NCI-H2171 (cell line): ENCODE data around the gene AFDN.

Experiments used
- DNase-seq: peaks from one replicate; lab custom pipeline; 2025; lab: John Stamatoyannopoulos, UW

AFDN gene

DNA sequence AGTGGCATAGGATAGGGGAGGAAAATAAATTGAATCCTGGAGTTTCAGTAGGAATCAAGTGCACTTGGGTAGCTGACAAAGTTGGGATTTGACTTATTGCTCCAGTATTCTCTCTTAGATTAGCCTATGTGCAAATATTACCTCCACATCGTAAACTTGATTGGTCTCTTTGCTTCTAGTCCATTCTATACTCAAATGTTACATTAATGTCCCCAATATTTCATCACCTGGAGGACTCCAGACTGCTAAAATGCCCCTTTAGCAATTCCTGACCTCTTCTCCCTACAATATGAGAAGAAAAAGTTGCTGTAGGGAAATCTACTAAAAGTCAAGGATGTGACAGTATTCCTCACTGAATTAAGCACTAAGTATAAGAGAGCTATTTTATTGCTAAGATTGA lies 16.3 kb downstream of the AFDN start:
- no peak for DNase-seq

DNA sequence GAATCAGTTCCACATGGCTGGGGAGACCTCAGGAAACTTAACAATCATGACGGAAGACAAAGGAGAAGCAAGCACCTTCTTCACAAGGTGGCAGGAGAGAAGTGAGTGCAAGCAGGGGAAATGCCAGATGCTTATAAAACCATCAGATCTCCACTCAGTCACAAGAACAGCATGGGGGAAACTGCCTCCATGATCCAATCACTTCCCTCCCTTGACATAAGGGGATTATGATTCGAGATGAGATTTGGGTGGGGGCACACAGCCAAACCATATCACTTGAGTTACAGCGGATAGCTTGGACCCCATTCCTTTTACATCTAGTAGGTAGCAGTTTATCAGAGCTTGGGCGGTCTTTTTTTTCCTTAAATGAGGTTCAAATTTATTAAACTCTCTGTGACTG lies 19.1 kb downstream of the AFDN start:
- no peak for DNase-seq

DNA sequence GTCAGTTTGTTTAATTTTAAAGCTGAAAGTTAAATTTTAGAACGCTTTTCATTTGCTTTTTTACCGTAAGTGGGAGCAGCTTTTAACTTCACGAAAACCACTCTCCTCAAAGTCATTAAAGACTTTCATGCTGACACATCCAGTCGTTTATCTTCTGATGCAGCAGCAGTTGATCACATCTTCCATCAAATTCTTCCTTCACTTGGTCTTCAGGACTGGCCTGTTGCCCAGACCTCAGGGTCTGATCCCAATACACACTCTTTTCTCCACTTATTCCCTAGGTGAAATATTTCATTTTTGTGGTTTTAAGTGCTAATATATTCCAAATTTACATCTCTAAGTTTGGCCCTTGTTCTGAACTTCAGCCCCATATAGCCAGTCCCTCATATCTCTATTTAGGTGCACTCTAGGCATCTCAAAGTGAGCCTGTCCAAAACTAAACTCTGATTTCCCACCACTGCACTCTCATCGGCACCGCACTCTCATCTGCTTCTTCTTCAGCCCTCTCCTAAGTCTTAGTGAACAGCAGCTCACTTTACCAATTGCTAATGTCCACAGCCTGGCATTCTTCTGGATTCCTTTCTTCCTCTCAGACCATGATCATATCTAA lies 20.4 kb downstream of the AFDN start:
- no peak for DNase-seq

DNA sequence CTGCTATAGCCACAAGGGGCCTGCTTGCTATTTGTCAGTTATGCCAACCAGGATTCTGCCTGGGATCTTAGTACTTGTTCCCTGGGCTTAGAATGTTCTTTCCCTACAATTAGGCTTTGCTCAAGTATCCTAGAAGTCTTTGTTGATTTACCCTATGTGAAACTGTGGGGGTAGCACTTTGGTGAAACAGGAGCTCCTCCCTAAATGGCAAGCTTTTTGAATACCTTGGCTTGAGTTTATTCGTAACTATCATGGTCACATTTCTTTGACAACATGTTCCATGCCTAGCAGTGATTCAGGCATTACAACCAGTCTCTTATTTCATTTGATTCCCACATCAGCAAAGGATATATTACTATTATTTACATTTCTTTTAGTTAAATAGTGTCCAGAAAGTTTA lies 21.2 kb downstream of the AFDN start:
- DNase-seq, result no peak

DNA sequence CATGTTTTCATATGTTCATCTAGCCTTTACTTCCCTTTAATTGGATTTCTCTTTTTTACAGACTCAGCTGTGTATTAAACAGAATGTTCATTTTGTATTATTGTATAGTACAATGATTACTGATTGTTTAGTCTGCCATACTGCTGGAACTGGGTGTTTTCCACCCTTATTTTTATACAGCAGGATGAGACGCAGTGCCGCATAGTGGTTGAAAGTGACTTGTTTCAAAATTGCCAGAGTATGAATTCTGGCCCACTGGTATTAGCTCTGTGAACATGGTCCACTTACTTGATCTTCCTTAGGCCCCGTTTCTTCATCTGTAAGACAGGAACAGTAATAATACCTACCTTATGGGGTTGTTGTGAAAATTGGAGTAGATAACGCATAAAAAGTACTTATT lies 22.1 kb downstream of the AFDN start:
- no peak for DNase-seq

DNA sequence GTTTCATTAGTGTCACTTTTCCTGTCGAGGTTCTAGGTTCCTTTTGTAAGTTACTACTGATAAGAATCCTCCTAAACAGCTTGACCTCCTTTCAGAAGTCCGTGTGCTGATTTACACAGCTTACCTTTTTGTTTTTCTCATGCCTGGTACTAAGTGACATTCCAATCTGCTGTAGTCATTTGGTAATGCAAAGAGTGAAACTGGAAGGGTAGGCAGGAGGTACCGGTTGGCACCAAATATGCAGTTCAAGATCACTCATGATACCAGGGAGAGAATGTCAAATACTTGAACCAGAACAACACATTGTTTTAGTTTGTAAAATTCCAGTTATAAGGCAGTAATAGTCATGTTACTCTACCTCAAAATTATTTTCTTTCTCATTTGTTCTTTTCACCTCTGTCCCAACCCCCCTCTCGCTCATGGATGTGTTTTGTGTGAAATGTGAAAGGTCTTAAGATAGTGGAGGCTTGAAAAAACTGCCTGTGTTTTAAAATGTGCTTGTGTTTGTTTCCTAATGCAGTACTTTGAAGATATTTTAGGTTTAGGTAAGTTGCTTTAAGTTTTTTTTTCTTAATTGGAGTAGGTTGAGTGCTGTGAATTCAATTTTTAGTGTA lies 23.2 kb downstream of the AFDN start:
- no peak for DNase-seq

DNA sequence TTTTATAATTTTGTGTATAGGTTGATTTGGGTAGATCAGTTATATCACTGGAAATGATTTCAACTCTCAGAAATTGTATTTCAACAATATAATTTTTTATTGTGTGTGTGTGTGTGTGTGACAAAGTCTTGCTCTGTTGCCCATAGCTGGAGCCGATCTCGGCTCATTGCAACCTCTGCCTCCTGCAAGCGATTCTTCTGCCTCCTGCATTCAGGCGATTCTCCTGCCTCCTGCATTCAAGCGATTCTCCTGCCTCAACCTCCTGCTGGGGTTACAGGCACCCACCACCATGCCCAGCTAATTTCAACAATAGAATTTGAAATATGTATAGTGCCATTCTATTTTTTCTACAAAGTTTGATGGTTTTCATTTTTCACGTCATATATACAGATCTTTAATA lies 24.1 kb downstream of the AFDN start:
- no peak for DNase-seq

DNA sequence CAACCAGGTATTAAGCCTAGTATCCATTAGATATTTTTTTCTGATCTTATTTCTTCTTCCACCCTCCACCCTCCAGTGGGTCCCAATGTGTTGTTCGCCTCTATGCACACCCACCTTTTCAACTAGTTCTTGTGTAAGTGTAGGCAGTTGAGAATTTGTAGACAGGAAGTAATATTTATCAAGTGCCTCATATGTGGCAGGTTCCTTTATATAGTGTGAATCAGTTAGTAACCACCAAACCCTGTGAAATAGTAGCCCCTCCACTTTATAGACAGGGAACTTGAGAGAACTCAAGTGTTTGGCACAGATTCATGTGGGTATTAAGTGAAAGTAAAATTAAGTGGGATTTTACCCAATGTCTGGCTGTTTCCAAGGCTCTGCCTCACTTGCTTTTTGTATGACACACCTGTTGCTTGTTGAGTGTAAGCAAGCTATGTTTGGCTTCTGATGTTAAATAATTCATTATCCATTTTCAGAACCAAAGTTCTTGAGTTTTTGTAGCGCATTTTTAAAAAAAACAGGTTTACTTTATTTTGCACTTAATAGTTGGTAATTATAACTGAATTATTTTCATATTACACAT lies 24.8 kb downstream of the AFDN start:
- no peak for DNase-seq

DNA sequence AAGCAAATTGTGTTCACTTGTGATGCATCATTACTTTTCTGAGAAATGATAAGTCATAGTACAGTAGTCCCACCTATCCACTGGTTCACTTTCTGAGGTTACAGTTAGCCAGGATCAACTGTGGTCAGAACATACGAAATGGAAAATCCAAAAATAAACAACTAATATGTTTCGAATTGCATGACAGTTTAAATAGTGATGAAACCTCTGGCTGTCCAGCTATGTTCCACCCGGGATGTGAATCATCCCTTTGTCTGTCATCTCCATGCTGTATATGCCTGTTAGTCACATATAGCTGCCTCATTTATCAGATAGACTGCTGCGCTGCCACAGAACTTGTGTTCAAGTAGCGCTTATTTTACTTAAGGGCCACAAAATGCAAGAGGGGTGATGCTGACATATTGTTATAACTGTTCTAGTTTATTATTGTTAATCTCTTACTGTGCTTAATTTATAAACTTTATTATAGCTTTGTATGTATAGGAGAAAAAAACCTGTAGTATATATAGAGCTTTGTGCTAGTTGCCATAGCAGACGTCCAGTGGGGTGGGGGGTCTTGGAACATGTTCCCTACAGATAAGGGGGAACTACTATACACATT lies 29.2 kb downstream of the AFDN start:
- DNase-seq, result no peak

DNA sequence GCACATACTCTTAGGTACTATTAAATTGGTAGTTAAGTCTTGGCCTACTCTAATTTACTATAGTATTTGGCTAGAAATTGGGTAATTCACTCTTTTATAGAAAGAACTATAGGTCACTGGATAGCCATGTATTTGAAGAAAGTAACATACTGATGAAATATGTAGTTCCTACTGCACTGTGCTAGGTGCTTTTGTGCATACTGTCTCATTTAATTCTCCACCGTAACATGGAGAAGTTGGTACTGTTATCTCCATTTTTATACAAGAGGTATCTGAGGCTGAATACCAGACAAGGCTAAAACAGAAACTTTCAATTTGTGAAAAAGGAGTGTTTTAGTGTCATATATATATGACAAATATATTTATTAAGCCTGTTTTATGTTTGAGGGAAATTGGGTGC lies 29.8 kb downstream of the AFDN start:
- DNase-seq, result no peak

DNA sequence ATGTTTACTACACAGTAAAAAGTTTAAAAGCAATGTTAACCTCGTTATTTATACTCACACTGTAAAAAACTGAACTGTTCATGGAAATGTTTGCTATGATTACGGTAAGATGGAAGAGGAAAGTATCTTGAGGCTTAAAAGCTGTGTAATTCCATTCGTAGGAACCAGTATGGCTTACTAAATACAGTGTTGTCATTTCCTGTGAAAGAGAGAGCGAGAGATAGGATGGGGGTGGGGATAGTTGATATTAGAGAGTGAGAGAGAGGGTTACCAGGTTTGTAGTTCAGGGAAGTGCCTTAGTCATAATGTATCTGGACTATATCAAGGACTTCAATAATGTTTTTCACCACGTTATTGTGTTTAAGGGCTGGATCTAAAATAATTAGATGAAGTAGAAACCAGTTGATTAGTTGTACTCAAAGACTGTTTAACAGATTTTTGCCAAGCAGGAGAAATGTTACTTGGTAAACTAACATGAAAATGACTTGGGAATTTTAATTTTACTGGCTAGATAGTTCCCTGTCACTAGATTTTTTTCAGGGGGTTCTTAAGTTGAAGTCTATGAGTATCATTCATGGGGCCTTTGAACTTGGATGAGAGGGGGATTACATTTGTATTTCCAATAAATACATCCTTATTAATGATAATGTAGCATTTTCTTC lies 30.4 kb downstream of the AFDN start:
- no peak for DNase-seq

DNA sequence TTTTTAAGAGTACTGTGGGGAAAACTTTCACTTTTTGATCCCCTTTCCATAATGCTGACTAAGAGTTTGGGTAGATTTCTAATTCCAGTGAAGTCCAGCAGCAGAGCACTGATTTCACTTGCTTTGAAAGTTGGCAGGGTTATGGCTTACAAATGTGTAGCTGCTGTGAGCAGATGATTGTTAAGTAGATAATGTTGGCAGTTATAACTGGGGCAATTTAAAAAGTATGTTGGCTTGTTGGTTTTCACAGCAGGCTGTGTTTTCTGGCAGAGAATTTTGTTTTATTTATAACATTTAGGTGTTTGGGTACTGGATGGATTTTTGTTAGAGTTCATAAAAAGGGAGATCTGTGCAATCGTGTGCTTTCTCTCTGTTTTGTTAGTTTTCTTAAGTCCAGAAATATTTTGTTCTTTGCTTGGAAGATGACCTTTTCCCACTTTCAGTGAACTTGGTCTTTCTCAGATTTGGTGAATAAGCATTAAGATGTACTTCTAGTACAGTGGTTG lies 31.4 kb downstream of the AFDN start:
- DNase-seq, result no peak

DNA sequence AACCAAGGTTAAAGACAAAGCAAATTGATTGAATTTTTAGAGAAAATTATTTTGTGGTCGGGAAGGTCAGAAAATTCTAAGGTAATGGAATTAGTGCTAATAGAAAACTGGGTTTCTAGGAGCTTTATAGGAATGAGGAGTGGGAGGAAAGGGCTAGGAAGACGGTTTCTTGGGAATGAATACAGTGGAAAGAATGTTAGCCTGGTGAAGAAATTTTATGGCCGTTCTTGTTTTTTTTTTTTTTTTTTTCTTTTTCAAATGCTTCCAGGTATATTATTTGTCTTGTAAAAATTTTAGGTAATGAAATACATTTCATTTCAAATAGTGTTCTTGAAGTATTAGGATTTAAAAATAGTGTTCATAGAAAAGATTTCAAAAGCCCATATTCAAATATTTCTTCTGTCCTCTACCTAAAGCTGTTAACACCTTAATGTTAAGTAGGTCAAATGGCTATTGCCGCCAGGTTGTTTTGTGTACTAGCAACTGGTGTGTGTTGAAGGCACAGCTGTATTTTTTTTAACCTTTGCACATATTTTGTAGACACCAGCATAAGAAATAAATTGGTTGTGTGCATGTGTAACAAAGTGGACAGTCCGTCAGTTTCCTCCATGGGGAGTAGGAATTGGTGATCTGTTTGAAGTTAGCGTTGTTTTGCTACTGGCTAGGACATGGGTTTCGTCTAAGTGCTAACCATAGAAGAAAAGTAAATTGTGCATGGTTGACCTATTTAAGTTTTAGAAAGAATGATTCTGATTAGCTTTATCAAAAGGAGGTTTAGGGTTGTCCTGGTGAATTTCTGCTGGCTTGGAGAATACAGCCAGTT lies 32.3 kb downstream of the AFDN start:
- DNase-seq, result no peak

DNA sequence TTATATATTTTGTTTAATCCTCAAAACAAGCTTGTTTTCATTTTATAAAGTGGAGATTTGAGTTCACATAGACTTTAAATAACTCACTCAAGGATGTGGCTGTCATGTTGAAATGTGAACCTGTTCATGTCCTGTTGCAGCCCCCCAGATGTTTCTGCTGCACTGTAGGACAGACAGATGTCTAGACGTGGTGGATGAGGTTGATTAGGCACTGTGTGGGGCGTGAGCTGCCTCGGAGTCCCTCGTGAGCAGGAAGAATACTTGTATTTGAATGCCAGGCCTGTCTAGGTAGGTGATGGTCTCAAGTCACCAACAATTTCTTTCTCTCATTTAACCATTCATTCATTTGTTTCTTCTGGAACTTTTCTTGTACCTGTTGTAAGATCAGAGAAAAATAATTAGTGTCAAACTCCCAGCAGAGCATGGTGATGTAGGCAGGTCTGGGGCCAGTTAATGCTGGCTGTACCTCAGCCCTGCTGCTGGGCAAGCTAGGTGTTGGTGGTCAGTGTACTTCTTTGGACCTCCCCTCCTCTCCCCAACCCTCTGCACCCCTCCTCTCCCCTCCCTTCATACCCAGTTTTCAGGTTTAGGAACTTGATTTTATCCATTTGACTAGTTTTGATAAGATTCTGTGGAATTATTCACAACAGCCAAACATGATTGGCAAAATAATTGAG lies 34.0 kb downstream of the AFDN start:
- no peak for DNase-seq

DNA sequence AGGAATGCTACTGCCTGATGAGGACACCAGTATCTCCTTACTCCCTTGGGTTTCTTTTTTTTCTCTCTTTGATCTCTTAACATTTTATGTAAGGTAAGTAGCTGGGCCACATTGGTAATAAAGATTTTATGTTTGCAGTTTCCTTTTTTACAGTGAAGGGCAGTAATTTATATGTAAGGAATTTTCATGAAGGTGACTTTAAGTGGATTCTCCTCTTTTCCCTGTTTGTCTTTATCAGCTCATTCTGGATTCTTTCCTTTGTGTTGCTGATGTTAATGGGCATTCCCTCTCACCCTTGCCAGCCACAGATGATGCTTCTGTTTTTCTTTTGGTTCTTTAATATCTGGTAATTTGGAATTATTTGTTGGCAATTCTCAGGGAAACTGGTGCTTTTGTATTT lies 34.7 kb downstream of the AFDN start:
- DNase-seq, result no peak

DNA sequence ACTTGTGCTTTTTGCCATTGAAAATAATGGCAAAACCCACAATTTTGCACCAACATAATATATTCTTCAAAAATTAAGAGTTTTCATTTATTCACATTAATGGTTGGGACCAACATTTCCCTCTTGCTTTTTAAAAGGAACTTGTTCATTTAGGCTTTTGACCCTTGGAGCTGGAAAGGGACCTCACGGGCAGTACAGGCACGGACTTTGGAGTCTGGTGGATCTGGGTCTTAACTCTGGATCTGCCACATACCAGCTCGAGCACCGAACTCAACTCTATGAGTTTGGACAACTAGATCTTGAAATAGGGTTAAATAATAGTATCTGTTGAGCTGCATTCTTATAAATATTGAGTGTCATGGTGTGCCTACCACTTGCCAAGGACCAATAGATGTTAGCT lies 37.2 kb downstream of the AFDN start:
- no peak for DNase-seq

DNA sequence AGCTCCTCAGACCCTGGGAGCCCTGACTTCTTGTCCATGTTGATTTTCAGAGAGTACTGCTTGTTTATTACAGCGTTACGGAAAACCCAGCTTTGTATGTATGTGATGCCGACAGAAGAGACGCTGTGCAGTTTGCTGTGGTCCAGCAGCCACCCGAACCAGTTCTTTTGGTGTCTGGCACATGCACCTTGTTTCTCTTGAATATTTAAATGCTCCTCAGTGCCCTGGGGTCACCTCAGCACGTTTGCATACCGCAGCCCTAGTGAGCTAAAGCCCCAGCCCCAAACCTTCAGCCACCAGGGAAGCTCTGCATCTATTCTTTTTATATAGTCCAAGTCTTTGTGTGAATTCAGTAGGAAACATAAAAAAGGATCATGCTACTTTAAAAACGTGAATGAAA lies 39.9 kb downstream of the AFDN start:
- DNase-seq, result no peak

DNA sequence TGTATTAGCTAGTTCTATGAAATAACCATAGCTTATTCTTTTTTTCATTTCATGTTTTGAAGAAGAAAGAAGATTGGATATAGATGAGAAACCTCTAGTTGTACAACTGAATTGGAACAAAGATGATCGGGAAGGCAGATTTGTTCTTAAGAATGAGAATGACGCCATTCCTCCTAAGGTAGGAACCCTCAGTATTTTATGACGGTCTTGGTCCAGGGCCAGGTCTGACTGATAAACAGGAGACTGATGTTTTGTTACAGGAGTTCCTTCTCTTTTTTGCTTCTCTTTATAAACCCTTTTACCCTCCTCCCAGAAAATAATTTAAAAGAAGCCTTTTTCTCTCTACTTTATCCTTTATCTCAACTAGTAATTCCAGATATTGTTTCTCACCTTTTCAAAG lies 43.6 kb downstream of the AFDN start:
- no peak for DNase-seq

DNA sequence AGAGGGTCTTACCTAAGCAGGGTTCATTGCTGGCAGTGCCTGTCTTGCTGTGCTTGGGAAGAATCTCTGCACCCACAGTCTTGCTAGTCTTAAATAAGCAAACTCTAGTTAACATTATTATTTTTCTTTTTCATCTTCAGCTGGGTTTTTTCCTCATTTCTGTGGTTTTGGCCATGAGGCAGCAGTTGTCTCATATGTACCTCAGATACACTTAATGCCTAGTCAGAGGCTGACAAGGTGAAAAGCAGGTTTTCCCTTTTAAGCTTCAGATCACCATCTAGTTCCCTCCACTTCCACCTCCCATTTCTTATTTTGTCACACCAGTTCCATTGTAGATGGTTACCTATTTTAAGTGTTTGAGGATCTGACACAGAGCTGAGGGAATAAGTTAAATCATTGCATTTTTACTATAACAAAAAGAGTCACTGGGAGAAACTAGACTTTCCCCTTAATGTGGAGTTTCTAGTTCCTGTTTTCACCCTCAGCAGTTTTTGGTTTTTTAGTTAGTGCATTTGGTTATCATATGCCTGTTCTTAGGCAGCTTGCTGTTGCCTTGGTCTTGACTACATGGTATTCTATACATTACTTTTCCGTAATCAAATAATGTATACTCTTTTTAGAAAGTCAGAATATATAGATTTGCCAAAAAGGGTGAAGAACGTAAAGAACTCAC lies 46.0 kb downstream of the AFDN start:
- DNase-seq, result no peak

DNA sequence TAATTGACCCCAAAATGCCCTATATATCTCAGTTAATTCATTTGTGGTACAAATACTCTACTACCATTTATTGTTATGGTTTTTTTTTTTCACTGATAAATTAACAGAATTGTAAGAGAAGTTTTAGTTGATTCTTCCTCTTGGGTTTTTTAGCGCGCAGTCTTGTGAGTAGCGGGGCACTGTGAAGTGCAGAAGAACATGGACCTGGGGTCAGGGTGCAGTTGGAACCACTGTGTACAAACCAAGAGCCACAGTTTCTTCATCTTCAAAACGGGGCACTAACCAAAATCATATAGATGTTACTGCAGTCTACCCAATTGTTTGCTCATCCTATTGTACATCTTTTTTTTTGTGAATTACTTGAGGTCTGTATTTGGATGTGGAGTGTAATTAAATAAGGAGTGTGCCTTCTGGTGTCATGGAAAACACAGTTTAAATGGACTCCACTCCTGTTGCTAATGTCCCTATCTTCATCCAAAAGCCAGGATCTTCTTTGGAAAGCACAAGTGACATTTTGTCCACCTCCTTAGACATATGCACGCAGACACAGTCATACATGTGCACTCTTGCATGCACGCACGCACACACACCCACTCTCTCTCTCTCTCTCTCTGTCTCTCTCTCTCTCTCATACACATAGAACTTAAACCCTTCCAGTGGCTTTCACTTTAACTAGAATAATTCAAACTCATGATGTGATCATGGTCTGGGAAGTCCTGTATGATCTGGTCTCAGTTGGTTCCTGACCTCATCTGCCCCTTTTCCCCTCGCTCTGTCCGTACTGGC lies 51.5 kb downstream of the AFDN start:
- no peak for DNase-seq
